ENCODE measurements around the gene SHTN1. TPM values are rescaled to one million over a fixed set of nuclear protein-coding genes. Genes with fewer than 3 reads are reported as not detected.

The SHTN1 gene
- total RNA-seq, 1 experiment from 2014 or later: 67.8 TPM

DNA sequence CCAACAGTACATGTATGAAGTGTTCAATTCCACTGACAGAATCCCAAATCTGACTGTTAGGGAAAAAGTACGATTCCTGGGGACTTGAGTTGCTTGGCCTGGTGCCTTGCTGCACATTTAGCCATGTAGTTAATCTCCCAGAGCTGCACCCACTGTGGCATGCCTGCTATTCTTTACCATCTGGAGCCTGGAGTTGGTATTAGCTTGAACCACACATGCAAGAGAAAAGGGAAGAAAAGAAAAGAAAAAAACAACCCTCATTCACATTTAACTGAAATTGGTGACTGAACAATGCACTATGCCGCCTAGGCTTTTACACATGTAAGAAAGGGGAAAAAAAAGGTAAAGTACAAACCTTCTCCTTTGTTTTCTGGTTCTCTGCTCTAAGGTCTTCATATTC is 26.1 kb downstream of the SHTN1 start:
- Histone ChIP-seq H3K27me3 (ENCODE audit: control insufficient read depth, insufficient read depth, low read length) (no peaks in the 10 kb centered on the region), H3K4me3 (ENCODE audit: low read depth in 2 of 2, low read length in 2 of 2) (no peak overlapping the region), H3K36me3 (ENCODE audit: control insufficient read depth, insufficient read depth, low read length) (peaks cover 4% of the 10 kb centered on the region; the same call in 1 of the 2 replicates), H3K27ac (ENCODE audit: low read length) (no peak overlapping the region), H3K4me1 (ENCODE audit: control insufficient read depth, insufficient read depth, low read length) (peaks cover 5% of the 10 kb centered on the region), H3K9me3 (ENCODE audit: control insufficient read depth, insufficient read depth, low read depth, low read length) (no peaks in the 10 kb centered on the region)
- ChIA-PET POLR2A (no interaction called here), CTCF (no interaction called here)
- no TSS peak for BruUV-seq (replicated peaks)
- no peak for ATAC-seq
- intact Hi-C loops (cut with micrococcal nuclease; ENCODE audit: unreplicated experiment): no loop called here
- in situ Hi-C loops (cut with HindIII; ENCODE audit: low pct_unique_long_range_greater_than_20kb, low sequenced_read_pairs): no loop called here
- no peak for TF ChIP-seq SIN3A (IDR thresholded peaks at IDR 0.05; ENCODE audit: borderline replicate concordance, insufficient read depth, low read depth, low read length)
- TF ChIP-seq, protein P1, sequence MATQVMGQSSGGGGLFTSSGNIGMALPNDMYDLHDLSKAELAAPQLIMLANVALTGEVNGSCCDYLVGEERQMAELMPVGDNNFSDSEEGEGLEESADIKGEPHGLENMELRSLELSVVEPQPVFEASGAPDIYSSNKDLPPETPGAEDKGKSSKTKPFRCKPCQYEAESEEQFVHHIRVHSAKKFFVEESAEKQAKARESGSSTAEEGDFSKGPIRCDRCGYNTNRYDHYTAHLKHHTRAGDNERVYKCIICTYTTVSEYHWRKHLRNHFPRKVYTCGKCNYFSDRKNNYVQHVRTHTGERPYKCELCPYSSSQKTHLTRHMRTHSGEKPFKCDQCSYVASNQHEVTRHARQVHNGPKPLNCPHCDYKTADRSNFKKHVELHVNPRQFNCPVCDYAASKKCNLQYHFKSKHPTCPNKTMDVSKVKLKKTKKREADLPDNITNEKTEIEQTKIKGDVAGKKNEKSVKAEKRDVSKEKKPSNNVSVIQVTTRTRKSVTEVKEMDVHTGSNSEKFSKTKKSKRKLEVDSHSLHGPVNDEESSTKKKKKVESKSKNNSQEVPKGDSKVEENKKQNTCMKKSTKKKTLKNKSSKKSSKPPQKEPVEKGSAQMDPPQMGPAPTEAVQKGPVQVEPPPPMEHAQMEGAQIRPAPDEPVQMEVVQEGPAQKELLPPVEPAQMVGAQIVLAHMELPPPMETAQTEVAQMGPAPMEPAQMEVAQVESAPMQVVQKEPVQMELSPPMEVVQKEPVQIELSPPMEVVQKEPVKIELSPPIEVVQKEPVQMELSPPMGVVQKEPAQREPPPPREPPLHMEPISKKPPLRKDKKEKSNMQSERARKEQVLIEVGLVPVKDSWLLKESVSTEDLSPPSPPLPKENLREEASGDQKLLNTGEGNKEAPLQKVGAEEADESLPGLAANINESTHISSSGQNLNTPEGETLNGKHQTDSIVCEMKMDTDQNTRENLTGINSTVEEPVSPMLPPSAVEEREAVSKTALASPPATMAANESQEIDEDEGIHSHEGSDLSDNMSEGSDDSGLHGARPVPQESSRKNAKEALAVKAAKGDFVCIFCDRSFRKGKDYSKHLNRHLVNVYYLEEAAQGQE (IDR thresholded peaks at IDR 0.05; ENCODE audit: insufficient read depth in 1 of 2, low read depth in 2 of 2, low read length in 1 of 2): no peak
- no peak for TF ChIP-seq POLR2AphosphoS5 (IDR thresholded peaks at IDR 0.05; ENCODE audit: low read depth, low read length)
- TF ChIP-seq, protein P2, sequence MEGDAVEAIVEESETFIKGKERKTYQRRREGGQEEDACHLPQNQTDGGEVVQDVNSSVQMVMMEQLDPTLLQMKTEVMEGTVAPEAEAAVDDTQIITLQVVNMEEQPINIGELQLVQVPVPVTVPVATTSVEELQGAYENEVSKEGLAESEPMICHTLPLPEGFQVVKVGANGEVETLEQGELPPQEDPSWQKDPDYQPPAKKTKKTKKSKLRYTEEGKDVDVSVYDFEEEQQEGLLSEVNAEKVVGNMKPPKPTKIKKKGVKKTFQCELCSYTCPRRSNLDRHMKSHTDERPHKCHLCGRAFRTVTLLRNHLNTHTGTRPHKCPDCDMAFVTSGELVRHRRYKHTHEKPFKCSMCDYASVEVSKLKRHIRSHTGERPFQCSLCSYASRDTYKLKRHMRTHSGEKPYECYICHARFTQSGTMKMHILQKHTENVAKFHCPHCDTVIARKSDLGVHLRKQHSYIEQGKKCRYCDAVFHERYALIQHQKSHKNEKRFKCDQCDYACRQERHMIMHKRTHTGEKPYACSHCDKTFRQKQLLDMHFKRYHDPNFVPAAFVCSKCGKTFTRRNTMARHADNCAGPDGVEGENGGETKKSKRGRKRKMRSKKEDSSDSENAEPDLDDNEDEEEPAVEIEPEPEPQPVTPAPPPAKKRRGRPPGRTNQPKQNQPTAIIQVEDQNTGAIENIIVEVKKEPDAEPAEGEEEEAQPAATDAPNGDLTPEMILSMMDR (IDR thresholded peaks at IDR 0.05): no peak
- TF ChIP-seq TCF7L2 (IDR thresholded peaks at IDR 0.05; ENCODE audit: low read depth, low read length): no peak
- no peak for DNase-seq (ENCODE audit: low read depth, low spot score)

- in situ Hi-C loops (cut with HindIII; ENCODE audit: low pct_unique_long_range_greater_than_20kb, low sequenced_read_pairs) (no loop called here), intact Hi-C loops (cut with micrococcal nuclease; ENCODE audit: unreplicated experiment) (no loop called here)
- ATAC-seq: peak; percentile 79; the same call in 1 of the 2 replicates
- H3K27me3 ChIP-seq (ENCODE audit: control insufficient read depth, insufficient read depth, low read length): no peaks in the 10 kb centered on the region
- no peaks in the 10 kb centered on the region for H3K9me3 ChIP-seq (ENCODE audit: control insufficient read depth, insufficient read depth, low read depth, low read length)
- no peak overlapping the region for H3K27ac ChIP-seq (ENCODE audit: low read length)
- no TSS peak for BruUV-seq (replicated peaks)
- peaks cover 4% of the 10 kb centered on the region; the same call in 1 of the 2 replicates for H3K36me3 ChIP-seq (ENCODE audit: control insufficient read depth, insufficient read depth, low read length)
- POLR2A ChIA-PET: no interaction called here
- DNase-seq (ENCODE audit: low read depth, low spot score): no peak
- no peak overlapping the region for H3K4me3 ChIP-seq (ENCODE audit: low read depth in 2 of 2, low read length in 2 of 2)
- CTCF ChIA-PET: no interaction called here
- H3K4me1 ChIP-seq (ENCODE audit: control insufficient read depth, insufficient read depth, low read length): peaks cover 5% of the 10 kb centered on the region
- TF ChIP-seq SIN3A (IDR thresholded peaks at IDR 0.05; ENCODE audit: borderline replicate concordance, insufficient read depth, low read depth, low read length): no peak
- TF ChIP-seq, protein P1 (IDR thresholded peaks at IDR 0.05; ENCODE audit: insufficient read depth in 1 of 2, low read depth in 2 of 2, low read length in 1 of 2): no peak
- TF ChIP-seq, protein P2 (IDR thresholded peaks at IDR 0.05): no peak
- TF ChIP-seq POLR2AphosphoS5 (IDR thresholded peaks at IDR 0.05; ENCODE audit: low read depth, low read length): no peak
- no peak for TF ChIP-seq TCF7L2 (IDR thresholded peaks at IDR 0.05; ENCODE audit: low read depth, low read length)
These were observed 30.5 kb downstream of the SHTN1 start for GRCh38 chr10:116974456-116975005.
